GM03348 (cell line): ENCODE data around the gene SEMA5A.

Experiments used
- DNase-seq: peaks from one replicate; pipeline ENCODE4 v3.0.0; 2012; ENCODE audit warnings: low spot score

Gene SEMA5A

DNA sequence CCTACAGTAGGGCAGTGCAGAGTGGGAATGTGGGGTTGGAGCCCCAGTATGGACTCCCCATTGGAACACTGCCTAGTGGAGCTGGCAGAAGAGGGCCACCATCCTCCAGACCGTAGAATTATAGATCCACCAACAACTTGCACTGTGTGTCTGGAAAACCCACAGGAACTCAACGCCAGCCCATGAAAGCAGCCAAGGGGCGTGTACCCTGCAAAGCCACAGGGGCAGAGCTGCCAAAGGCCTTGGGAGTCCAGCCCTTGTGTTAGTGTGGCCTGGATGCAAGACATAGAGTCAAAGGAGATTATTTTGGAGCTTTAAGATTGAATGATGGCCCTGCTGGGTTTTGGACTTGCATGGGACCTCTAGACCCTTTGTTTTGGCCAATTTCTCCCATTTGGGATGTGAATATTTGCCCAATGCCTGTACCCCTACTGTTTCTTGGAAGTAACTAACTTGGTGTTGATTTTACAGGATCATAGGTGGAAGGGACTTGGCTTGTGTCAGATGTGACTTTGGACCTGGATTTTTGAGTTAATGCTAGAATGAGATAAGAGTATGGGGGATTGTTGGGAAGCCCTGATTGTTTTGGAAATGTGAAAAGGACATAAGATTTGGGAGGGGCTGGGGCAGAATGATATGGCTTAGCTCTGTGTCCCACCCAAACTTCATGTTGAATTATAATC is 266.8 kb downstream of the SEMA5A start:
- DNase-seq = no peak

DNA sequence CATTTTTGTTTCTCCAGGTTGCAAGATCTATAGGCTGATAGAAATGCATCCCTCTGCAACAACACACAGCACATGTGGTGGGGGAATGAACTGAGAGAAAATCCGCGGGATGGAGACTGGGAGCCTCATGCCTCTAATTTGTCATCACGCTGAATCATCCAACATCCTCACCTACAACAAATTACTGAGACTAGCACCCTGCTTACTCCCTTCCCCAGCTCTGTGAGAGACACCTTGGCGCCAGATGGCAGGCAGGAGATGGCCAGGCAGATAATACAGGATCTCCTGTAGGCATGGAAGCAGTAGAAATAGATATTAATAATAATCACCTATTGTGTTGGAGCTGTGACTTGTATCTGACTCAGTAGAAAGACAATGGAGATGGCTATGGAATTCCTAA is 276.9 kb downstream of the SEMA5A start:
- DNase-seq = no peak

DNA sequence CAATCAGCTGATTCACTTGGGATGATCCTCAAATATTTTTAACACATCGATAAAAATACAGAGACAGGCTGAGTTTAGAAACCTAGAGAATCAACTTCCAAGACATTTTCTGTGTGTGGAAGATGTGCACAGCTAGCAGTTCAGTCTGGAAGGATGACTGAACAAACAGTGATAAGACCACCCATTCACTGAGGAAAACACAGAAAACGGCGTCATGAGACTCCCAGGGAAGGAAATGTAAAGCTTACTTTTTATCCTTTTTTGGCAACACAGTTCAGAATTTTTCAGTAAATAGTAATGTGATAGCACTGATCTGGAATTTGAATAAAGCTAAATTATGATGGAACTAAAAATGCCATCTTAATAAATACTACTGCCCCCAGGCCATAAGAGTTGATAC is 277.6 kb downstream of the SEMA5A start:
- DNase-seq = no peak

DNA sequence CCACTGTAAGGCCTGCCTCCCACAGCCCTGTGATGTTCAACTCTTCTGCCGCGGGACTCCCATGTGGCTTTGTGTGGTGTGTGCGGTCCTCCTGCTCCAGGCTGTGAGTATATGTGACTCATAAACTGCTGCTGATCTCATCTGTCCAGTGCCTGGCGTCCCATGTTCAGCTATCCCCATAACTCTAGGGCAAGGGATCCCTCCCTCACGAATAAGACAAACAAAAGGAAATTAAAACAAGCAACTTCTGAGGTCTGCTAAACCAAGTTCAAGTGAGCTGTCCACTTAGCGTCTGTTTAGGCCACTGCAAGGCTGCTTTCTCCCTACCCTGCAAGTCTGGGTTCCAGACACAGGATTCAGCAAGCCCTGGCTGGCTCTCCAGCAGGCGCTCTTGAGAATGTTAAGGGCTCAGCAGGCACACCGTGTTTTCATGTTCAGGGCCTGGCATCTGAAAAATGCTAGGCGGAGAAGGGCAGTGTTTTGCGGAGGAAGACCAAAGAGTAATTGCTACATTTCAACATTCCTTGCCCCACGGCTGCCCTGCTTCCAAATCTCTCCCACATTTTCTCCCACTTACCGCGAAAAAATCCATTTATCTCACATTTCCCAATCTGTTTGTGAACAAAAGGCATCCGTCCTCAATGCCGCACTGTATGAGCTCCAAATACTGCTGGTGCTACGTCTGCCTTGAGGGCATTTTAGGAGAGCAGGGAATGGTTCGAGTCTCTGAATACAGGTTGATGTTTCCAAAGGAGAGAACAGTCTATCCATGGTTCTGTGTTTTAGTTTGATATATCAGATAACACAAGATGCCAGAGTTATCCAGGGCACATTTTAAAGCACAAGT is 280.2 kb downstream of the SEMA5A start:
- peak; percentile 68 for DNase-seq

DNA sequence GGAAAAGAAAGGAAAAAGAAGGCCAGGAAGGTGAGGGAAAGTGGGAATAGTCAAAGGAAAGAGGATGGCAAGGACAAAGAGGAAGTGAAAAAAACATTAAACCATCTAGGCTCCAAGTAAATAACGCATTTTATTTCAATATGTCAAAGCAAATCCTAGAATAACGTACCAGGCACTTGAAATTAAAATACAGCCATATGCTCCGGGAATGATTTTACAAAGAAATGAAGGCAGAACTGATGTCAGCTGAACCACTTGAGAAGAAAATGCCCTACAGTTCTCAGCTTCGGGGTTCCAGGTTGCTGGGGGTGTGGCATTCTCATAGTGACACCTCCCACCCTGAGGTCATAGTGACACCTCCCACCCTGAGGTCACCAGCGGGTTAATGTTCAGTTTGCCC is 281.6 kb downstream of the SEMA5A start:
- no peak for DNase-seq

DNA sequence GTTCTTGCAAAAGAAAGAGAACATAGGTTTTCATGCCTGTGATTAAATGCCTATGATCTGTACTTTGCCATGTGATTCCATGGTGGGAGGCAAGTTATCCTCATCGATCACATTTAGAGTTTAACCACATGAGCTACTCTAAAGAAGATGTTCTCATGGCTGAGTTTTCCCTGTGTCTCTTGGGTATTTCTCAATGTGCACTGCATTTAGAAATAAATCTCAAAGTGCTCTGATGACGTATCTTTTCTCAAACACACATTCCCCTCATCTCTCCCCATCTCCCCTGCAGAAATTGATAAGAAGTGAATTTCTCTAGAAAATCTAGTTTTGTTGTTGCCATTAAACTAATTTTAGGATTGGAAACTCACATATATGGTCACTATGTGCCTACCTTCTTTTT is 282.2 kb downstream of the SEMA5A start:
- no peak for DNase-seq

DNA sequence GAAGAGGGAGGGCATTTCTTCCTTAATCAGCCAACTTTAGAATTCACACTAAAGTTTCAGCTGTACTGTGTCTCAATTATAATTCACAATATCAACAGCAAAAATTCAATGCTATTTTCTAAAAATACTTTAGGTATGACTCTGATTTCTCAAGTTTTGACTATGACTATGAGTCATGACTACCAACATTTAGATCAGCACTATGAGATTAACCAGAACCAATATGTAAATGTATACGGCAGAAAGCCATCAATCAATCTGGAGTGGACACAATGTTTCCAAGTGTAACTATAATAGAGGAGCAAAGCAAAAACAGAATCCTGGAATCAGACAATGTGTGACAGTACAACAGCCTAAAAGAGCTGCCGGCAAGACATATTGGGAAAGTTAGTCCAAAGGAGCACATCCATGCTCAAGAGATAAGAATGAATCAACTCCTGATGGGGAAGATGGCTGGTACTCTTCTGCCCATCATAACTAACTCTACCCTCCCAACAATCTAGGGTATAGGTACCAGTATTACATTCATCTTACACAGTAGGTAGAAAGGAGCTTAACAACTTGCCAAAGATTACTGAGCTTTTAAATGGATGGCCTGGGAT is 294.4 kb downstream of the SEMA5A start:
- DNase-seq = peak; percentile 29

DNA sequence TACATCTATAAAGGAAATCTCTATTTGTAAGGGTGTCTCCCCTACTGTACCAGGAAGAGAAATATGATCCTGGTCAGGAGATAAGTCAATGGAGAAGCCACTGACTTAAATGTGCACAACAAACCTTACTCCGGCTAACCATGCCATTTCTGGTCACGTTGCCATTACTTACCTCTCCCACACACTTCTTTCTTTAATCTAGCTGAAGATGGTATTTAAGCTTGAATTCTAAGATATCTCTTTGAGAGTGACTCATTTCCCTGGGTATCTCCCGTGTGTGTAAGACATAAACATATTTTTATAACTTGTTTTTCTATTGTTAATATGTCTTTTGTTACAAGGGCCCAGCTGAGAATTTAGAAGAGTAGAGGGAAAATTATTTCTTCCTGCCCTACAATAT is 296.6 kb downstream of the SEMA5A start:
- DNase-seq = no peak

DNA sequence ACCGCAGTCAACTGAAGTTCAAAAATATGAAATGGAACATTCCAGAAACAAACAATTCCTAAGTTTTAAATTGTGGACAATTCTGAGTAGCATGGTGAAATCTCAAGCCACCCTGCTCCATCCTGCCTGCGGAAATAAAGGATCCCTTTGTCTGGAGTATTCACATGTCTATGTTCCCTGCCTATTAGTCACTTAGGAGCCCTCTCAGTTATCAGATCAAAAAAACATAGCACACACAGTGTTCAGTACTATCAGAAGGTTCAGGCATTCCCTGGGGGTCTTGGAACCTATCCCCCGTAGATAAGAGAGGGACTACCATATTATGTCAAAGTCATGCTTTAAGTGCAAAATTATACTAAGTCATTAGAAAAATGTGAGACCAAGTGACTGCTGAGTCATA is 300.8 kb downstream of the SEMA5A start:
- no peak for DNase-seq

DNA sequence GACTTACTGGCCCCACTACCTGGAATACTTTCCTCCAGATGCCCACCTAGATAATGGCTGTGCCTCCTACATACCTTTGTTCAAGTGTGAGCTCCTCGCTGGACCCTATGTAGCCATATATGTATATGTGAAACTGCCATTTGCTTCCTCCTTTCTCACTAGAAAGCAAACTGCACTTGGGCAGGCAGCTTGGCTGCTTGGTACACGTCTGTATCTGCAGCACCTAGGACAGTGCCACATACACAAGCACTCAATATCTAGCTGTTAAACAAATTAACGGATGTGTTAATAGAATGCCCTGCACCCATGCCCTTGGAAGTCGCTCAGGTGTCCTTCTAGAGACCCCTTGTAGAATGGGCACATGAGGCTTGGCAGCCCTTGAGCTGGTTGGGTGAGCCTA is 301.5 kb downstream of the SEMA5A start:
- no peak for DNase-seq

DNA sequence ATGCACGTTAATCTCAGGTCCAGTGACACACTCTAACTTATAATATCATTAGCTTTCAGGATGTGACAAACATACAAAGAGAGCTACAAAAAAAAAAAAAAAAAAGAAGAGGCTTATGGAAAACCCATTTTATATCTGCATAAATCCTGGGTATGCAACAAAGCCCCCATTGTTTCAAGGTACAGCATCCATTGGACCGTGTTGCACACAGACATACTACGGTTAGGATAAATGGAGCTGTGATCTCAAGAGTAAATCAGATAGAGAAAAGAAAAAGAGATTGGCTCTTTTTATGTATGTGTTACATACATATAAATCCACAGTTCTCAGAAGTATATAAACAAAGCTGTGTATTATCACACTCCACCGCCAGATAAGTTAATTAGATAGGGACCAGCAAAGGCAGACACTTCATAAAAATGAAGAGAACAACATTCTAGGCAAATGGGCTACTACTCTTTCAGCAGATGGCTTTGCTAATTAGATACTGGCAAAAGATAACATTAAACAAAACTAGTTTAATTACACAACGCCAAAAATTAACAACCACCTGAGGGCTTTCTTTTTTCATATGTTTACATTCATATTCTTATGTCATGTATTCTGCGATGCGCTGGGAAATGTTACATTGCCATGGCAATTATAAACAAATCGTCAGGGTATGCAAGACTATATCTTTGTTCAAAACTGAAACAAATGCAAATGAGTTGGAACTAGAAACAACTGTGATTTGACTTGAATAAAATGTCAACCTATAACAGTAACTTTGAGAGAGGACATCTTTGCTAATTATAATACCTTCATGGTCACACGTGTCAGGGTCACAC is 304.2 kb downstream of the SEMA5A start:
- no peak for DNase-seq

DNA sequence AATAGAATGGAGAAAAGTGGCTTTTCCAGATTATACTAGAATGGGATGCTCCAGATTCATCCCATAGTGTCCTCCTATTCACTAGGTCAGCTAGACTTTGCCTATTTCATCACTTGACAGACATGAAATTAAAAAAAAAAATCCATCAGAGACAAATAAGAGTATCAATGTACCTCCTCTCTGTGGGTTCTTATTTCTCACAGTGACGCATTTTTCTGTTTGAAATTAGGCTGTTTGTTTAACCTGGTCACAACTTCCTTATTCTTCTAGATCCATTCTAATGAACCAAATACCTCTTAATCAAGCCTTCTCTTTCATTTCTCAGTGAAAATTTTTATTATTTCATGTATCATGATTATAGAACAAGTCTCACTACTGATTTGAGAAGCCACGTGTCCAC is 305.4 kb downstream of the SEMA5A start:
- DNase-seq = no peak

DNA sequence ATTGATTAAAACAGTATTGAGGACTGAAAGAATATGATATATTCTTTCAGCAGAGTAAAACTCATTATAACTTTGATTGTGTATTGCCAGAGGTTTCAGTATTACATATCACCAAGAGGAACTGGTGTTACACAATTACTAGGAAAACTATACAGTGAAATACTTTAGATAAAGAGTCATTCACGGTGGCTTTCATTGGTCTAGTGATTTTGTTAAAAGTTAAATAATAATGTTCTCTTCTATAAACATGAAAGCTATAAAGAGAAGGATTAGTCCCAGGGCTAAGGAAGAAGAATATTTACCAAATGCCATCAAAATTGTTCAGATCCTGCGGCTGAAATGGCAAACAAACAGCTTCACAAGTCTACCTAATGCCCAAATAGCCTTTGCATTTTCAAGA is 306.2 kb downstream of the SEMA5A start:
- DNase-seq = no peak

DNA sequence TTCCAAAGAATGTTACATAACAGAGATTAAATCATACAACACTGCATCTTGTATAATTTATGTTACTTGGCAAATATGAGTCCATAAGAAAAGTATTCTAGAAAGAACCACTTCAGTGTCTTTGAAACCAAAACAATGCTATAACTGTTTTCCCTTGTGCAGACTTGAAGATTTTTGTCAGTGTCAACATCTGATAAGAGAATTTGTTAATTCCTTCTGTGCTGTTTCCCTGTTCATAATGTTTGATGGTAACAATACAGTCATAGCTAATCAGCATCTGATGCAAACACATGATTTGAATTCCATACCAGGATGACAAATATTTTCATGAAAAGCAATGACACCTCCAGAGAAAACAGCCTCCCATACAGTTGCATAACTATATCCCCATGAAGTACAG is 306.8 kb downstream of the SEMA5A start:
- peak; percentile 44 for DNase-seq

DNA sequence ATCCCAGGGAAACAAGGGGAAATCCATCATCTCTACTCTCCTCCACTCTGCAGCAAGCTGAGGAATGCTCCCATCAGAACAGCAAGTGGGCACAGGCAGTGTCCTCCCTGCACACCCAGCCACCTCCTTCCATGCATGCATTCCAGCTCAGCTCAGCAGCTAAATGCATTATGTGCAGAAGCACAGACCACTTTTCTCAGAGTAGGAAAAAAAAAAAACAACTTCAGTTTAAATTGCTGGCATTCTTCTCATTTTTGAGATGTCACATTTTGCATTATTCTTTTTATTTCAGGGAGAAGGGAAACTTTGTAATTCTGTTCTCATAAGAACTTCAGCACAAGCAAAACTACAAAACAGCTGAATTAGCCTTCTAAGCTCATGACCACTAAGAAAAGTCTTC is 312.2 kb downstream of the SEMA5A start:
- peak; percentile 47 for DNase-seq

DNA sequence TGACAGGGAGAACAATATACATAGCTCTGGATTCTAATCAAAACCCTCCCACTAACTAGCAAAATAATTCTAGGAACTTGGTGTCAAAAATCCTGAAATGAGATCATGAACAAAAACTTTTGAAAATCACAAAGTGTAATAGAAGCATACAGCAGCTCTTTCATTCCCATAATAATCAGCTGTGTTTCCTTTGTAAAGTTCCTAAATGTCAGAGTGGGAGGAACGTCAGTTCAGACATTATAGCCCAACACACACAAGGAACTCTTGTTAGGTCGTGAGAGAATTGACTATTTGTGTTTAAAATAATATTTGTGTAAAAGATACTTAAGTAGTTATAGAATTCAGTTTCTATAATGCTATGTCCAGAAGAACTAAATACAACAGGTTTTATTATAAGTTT is 312.8 kb downstream of the SEMA5A start:
- no peak for DNase-seq

DNA sequence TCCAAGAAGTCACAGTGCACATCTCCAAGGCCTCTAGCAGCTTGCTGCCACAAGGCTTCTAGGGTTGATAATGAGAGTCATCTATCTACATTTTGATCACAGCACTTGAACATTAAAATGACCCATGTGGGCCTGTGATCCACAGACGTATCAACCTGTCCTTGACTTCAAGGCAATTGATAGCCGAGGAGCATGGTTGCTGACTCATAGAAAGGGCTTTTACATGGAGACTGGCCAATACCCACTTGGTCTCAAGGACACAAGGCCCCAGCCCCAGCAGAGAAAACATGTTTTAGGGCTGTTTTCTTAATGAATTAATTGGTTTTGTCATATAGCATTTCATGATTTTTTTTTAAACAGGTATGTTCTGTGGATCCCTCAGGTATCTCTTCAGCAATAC is 314.0 kb downstream of the SEMA5A start:
- no peak for DNase-seq

DNA sequence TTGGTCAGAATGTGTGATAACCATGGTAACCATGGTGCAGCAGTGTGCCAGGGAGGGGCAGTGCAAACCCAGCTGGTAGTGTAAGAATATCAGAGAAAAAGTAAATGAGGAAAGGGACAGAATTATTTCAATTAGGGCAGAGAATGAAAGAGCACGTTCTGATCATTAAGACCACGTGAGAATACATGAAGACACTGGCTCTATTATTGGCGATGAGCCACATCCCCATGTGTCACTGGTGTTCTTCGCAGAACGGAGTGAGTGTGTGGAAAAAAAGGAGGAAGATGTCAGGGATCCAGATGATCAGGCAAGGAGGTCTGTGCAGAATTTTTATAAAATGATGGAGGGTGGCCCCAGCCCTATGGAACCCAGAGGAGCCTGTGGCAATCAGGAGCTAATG is 315.5 kb downstream of the SEMA5A start:
- no peak for DNase-seq

DNA sequence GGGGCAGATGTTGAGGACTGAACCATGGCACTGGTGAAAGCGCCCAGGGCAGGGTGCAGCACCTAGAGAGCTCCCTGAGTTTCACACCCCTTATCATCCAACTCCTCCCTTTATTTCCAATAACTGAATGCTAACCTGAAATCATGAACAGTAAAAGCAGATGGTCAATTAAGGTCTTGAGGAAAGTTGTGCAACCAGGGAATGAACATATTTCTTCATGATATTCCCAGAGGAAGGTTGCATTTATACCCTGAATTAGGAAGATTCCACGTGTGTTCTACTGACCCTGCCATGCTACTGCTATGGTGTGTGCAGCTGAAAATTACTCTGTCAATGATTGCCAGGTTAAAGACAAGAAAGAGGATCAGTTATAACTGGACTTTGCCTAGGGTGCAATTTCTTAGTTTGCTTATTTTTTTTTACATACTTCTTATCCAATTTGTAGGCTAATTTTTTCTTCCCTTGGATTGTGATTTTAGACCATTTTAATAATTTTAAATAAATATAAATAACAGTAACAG is 319.8 kb downstream of the SEMA5A start:
- DNase-seq = no peak

DNA sequence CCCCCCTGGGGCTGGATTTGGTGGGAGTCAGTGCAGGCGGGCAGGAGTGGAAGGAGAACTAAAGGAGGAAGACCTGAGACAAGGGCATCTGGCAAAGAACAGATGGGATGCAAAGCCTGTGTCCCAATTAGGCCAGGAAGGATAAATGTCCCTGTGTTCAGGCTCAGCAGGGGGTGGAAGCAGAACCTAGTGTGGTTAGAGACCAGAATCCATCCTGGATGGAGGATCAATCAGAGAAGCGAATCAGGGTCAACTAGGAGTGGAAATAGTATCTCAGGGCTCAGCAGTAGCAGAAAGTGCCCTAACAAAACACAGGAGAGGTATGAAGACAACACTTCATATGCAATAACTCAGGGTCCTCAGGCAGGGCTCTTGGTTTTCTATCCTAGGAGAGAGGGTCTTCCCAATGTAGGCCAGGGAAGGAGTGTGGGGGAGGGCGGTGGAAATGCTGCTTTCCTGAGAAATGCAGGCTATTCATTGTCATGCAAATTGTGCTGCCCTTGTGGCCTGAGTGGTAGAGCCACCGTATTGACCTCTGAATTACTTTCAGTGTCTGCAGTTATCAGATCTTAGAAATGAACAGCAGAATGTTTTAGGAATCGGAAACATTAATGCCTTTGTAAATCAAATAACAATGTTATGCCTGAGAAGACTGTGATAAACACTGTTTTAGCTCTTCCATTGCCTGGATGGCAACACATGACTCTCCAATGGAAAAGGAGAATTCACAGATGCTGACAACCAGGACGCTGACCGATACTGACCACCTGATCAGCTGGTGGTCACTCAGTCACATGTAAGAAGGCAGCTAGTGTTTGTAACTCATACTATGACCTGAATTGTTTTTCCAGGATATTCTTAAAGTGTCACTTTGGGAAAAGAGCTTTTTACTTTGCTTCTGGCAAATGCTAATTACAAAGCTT is 323.6 kb downstream of the SEMA5A start:
- DNase-seq = no peak

DNA sequence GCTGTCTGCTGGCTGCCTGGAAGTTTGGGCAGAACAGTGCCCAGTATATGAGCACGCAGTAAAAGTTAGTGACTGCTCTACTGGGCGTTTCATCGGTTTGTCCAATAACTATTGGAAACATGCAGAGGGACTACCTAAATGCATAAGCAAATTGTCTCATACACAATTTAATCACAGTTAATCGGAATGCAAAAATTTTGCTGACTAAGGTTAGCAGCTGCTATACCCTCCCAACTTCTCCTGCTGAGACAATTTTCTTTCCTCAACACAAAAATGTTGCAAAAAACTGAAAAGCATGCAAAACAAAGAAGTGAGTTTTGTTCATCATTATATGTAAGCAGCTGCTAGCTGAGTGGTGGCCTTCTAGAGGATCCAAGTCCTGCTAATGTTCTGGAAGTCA is 327.5 kb downstream of the SEMA5A start:
- DNase-seq = no peak
